Effector CD8-positive, alpha-beta T cell (primary cell): Measurements from ENCODE around the gene LMO2.

Experiments used
- DNase-seq: peaks from one replicate; lab custom pipeline; 2025; lab: John Stamatoyannopoulos, UW

Gene LMO2

DNA sequence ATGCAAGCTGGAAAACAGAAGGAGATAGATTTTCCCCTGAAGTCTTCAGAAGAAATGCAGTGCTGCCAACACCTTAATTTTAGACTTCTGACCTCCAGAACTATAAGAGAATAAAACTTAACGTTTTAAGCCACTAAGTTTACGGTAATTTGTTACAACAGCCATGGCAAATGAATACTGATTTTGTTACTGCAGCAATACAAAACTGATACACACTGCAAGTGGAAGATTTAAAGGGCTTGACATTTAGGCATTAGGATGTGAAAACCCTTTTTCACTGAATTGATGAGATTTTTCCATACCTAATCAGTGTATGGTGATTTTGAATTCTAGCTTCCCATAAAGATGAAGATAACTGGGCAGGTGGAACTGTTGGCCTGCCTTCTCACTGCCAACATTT is 22.1 kb upstream of the LMO2 start:
- DNase-seq: no peak

DNA sequence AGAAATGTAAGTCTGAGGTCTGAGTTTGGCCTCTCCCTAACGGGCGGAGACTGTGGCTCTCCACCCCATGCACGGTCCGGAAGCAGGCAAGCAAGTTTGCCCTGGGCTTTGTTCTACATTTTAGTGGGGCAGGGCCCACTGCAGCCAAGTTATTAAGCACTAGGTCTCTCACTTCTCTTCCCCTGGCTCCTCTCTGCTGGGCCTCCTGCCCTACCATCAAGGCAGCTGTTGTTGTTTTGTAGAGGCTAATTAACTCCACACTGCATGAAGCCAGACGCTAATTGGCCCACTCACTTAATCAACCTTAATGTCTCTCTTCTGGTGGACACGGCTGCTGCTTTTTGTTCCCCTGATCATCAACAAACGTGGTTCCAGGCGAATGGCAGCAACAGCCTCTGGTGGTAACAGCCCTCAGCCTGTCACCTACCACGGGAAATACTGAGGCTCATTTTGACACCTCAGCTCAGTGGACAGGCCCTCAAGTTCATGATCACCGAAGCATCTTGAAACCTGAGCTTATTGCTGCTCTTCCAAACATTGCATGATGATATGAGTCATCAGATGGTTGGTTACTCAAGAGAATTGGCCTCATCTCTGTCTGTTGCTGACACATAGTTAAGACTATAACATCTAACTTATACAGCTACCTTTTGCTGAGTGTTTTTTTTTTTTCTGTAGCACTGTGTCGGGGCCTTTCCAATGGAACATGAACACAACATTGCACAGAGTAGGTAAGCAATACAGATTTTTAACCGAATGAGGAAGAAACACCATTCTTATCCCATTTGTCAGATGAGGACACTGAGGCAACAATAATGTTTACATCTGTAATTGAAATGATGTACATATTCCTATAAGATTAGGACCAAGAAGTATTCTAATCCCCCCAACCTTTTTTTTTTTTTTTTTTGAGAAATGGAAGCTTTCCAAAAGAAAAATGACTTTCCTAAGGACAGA is 20.8 kb upstream of the LMO2 start:
- no peak for DNase-seq

DNA sequence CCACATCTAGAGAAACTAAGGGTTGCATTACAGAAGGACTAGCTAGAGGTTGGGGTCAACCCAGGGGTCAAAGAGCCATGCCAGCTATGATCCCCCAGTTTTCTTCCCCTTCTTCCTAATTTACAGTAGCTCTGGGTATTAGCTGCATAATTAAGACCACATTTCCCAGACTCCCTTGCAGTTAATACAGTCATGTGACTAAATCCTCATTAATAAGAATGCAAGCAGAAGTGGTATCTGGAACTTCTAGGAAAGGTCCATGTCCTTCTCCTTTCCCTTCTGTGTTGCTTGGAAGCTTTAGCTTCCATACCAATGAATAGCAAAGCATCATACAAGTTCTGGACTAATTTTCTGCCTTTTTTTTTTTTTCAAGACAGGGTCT is 19.1 kb upstream of the LMO2 start:
- DNase-seq: no peak

DNA sequence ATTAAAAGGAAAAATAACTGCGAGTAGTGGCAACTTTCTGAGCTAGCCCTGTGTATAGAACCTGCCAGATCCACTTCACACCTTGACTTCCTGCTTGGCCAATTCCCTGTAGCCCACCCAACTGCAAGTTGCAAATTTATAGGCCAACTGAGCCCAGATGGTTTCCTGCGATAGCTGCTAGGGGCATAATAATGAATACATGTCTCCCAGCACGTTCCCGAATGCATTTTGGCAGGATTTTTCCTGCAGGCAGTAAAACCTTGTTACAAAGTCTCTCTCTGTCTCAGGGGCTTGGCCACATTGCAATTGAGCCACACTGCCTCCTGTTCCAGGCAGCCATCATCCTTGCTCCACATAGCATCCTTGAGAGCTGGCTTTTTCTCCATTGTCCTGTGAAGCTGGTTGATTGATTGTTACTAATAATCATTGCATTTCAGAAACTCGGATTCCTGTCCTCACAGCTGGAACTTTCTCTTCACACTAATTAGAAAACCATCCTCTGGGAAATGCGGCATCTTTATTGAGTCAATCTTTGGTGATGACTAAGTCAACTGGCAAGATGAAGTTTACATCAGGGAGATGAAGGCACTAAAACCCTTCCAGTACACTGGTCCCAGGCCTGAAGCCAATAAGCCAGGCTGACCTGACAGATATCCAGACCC is 18.6 kb upstream of the LMO2 start:
- no peak for DNase-seq

DNA sequence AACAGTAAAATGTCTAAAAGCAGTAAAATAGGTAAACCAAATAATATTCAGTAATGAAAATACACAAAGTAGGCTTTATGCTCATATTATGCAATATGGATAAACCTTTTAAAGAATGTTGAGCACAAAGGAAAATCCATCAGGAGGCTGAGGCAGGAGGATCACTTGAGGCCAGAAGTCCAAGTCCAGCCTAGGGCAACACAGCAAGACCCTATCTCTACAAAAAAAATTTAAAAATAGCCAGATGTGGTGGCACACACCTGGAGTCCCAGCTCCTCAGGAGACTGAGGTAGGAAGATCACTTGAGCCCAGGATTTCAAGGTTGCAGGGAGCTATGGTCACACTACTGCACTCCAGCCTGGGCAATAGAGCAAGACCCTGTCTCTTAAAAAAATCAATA is 17.7 kb upstream of the LMO2 start:
- DNase-seq: no peak

DNA sequence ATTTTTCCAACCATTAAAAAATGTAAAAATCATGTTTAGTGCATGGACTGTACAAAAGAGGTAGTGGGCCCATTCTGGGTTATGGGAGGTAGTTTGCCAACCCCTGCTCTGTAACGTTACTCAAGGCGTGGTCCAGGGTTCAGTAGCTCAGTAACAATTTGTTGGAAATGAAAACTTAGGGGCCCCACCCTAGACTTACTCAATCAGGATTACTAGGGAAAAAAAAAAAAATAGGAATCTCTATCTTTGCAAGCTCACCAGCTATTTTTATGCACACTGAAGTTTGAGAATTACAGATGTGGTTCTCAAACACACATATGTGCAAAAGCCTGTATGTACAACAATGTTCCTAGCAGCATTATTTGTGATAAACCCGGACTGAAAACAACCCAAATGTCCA is 17.3 kb upstream of the LMO2 start:
- DNase-seq: no peak

DNA sequence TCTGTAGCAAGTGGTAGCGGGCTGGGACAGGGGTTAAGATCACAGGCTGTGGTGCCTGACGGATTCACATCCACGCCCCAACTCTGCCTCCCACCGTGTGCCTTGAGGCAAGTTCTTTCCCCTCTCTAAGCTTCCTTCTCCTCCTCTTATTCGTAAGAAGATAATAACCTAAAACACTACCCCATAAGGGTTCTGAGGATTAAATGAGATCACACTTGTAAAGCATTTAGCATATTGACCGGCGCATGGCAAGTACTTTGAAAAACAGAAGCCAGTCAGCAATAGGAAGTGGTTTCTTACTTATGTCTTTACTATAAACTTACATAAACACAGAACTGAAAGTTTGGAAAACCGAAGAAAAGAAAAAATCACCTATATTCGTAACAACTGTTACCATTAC is 15.5 kb upstream of the LMO2 start:
- DNase-seq: no peak

DNA sequence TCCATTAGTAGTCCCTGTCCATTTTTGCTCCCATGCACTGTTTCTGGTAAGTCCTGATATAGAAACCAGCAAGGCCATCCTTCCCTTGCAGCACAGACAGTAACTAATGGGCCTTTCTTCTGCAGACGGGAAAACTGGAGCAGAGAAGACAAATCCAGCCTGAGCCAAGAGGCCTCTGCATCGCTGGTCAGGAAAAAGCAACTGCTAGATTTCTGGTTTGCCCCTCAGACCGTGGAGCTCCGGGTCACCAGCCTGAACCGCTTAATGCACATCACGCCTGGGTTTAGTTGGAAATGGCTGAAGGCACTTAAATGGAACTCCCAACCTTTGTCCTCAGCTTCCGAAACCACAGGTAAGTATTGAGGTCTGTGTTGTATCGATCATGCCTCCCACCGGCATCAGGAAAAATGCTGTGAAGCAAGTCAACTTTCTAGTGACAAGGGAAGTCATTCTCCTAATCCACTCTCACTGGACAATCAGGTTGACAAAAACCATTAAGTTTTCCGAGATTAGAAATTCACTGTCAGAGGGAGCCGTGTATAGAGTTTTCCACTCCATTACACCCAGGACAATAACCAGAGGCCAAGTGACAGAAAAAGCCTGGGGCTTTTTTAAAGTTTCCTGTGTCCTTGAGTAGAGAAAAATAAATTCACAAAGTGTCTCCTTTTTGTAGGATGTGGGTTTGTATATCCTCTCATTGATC is 14.8 kb upstream of the LMO2 start:
- no peak for DNase-seq

DNA sequence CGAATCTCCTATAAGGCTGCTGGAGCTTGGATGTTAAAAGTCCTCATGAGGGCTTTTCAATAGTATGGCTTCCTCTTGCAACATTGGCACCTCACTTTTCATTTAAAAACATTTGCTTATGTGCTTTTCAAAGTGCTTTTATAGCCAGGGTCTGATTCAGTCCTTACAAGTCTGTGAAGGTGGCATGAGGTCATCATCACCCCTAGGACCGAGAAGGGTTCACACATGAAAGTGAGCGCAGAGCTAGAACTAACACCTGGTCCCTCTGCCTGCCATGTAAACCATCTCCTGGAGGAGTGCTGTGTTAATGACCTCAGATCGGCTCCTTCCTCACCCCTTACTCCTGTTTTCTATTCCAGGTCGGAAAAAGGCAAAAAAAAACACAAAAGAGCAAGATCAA is 12.2 kb upstream of the LMO2 start:
- DNase-seq: no peak

DNA sequence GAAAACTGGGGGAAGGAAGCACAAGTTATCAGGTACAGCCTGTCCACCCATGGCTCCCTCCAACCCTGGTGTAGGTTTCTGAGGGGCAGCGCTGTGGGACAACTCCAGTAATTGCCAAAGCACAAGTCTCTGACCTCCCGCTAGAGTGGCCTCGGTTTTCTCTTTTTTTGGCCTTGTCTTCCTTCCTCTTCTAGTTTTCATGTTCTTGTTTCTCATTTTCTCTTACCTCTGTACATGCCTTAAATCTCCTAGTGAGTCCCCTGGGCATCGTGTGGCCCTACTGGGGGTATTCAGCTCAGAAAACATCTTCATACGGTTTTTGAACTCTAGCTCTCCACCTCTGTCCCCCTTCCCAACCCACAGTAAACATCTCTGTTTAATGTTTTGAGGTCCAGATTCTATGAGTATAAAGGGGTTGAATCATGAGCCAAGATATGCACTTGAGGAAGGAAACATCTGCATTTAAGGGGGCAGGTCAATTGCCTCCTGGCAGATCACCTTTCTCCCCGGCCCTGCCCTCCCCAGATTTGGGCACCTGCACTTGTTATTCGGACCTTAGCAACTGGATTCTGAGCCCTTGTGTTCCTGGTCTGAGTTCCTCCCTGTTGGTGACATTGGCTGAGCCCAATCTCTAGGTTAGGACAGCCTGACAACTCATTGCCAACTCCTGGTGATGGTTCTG is 8.4 kb upstream of the LMO2 start:
- no peak for DNase-seq

DNA sequence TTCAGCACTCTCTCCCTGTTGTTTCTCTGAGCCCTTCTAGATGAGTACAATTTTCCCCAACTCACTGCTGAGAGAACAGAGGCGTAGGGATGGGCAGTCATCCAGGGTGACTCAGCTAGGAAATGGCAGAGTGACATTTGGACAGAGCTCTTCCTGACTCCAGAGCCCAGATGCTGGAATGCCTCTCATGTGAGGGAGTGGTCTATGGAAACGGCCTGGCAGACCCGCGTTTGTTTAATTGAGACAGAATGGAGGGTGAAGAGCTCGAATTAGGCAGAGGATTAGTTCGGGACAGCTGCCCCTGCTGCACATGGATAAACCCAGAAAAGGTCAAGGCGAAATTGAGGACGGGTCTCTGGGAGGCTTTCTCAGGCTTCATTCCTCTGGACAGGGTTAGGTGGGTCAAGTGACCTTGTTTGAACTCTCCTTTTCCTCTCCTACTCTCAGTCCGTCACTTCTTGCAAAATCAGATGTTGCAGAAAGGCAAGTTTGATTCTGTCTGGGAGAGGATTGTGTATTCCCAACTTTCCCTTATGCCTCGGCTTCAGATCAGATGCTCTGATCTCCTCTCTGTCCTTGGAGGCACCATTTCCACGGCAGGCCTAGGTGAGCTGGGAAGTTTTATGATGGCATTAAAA is 7.6 kb upstream of the LMO2 start:
- DNase-seq: no peak

DNA sequence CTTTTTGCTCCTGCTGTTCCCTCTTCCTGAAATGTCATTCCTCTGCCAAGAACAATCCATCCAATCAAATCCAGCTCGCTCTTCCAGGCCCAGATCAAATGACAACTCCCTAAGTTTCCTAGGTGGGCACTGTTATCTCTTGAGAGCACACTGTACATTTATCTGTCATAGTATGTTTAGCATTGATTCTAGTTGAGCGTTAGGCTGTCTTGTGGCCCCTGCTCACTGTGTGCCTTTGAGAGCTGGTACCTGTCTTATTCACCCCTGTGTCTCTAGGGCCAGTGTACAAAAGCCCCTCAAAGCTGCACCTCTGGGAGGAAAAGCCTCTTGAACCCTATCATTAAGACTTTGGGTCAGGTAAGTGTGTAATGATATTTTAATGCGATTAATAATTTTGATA is 7.1 kb upstream of the LMO2 start:
- DNase-seq: no peak

DNA sequence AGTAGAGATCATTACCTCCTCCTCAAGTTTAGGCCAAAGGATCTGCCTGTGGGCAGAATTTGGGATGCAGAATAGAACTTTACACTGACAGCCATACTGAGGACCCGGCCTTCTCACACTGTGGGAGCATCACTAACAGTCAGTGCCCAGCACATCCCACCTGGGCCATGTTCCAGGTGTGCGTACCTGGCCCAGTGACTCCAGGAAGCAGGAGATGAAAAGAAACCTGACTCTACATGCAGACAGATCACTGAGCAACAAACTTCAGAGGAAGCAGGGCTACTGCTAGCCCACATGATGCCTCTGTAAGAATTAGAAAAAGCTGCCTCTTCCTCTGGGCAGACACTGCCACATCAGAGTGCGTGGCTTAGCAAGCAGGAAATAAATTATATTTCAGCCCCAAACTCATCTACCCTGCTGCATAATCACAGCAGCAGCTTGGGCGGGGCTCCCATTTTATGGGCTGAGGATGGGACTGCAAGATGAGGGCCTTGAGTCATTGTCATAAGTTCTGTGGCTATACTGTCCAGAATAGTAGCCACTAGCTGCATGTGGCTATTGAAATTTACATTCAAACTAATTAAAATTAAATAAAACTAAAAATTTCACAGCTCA is 6.0 kb upstream of the LMO2 start:
- no peak for DNase-seq

DNA sequence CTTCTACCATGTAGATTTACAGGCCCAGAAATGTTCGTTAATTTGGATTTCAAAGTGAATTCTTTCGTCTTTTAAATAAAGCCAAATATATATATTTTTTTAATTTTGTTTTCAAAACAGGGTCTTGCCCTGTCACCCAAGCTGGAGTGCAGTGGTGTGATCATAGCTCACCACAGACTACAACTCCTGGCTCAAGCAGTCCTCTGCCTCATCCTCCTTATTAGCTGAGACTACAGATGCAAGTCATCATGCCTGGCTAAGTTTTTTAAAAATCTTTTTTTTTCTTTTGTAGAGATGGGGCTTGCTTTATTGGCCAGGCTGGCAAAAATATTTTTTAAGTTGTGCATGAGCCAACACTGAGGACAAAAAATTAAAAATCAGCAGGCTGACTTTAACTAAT is 5.0 kb upstream of the LMO2 start:
- no peak for DNase-seq

DNA sequence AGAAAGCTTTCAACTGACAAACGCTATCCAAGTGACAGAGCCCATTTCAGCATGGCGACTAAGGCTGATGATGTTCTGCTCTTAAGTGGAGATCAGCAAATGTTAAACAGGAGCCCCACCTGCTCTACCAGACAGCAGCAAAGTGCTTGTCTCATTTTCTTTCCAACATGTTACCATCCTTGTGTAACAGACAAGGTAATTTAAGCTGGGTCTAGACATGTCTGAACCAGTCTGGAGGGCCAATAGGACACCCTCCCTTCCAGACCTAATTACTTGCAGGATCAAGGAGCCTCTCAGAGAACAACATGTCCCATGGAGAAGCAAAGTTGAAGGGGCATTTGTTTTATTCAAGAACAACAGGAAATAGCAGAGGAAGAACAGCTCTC is 3.9 kb upstream of the LMO2 start:
- DNase-seq: no peak

DNA sequence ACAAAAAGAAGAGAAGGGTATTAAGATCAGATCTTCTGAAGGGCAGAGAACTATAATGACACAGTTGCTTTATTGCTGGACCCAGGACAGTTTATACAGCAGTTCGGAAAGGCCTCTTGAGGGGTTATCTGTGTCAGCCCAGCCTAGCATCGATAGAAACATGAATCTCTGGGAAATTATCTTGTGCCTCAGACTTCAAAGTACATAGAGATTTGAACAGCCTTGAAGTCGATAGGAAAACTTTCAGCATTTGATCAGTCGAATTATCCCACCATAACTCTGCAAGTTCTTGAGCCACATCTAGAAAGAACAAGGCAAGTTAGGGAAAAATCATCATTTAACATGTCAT is 2.5 kb upstream of the LMO2 start:
- DNase-seq: no peak

DNA sequence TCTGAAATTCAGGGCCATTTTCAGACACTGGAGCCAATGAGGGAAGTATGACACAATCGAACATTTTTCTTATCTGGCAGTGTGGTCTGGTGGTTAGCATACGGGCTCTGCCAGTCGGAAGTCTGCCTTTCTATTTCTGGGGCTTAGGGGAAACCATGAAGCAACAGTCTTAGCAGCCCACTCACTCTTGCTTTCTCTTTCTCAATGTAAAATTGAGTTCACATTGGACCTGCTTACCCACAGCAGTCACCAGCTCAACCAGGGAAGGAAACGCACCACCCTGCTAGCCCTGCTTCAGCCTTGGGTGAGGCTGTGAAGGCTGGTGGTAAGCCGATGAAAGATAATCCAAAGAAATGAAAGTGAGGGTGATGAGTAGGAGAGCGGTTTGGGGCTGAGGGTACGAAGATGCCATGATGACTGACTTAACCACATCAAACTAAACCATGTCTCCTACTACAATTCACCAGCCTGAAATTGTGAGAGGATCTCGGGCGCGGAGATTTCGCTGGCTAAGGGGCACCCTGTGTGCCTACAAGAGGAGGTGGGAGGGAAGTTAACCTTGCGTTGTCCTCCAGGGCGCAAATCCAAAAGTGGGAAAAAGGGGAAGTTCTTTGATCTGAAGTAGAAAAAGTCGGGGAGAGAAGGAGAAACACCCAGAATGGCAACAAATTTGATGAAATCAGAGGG is 2.0 kb upstream of the LMO2 start:
- DNase-seq: peak; percentile 16

DNA sequence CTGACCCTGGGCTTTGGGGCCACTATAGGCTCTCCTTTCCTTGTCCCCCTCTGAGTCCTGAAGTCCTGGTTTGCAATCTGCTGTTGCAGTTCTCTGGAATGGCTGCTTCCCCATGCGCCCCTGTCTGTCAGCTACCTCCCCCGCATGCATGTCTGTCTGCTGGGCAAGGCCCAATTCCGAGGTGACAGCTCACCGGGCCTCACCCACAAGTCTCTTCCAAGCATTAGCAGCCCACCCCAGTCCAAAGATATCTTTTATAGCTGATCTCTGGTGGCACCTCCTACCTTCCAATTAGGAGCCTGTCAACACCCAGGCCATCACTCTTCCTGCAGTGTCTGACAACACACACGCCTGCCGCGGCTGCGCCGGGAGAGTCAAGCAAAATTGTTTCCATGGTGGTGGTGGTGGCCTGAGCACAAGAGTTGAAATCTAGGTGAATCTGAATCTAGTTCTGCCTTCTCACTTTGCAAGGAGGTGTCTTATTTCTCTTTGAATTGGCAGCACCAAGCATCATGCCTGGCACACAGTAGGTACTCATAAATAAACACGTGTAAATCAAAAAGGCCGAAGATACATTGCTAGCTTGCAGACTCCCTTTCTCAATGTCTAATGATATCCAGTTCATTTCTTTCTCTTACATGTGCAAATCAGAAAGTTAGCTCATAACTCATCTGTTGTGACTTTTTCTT is 1.2 kb upstream of the LMO2 start:
- no peak for DNase-seq

DNA sequence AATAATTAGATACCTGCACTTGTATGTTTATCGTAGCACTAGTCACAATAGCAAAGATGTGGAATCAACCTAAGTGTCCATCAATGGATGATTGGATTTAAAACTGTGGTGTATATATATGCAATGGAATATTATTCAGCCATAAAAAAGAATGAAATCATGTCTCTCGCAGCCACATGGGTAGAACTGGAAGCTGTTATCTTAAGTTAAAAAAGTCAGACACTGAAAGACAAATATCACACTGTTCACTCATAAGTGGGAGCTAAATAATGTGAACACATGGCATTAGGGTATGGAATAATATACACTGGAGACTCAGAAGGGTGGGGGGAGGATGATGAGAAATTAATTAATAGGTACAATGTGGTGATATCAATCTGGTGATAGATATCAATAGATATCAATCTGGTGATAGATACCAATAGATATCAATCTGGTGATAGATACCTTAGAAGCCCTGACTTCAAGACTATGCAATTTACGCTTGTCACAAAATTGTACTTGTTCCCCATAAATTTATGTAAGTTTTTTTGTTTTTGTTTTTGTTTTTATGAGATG is 2.0 kb downstream of the LMO2 start:
- no peak for DNase-seq

DNA sequence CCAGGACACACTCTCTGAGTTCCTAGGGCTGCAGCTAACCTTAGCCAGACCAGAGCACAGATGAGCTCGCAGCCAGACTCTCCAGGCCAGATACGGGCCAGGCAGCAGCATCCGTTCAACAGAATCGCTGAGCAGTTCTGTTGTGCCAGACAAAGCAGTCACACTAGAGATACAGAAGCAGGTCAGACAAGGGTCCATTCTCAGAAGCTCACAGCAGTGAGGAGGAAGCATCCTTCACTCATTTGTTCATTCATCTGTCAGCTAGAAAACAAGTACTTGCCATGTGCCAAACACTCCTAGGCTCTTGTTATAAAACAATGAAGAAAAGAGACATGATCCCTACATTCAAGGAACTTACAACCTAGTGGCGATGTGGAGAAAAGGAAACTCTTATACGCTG is 2.6 kb downstream of the LMO2 start:
- DNase-seq: no peak
